Stimulated activated CD8-positive, alpha-beta memory T cell treated with anti-CD3 and anti-CD28 coated beads, Interleukin-12 subunit alpha, Interleukin-12 subunit beta, amount 100 ng/mL, for 1 hour (primary cell): ENCODE data around the gene CDH4.

Experiments
- DNase-seq: peaks from one replicate; pipeline ENCODE4 v3.0.0-alpha.2; 2020; ENCODE audit warnings: low read depth

The CDH4 gene

DNA sequence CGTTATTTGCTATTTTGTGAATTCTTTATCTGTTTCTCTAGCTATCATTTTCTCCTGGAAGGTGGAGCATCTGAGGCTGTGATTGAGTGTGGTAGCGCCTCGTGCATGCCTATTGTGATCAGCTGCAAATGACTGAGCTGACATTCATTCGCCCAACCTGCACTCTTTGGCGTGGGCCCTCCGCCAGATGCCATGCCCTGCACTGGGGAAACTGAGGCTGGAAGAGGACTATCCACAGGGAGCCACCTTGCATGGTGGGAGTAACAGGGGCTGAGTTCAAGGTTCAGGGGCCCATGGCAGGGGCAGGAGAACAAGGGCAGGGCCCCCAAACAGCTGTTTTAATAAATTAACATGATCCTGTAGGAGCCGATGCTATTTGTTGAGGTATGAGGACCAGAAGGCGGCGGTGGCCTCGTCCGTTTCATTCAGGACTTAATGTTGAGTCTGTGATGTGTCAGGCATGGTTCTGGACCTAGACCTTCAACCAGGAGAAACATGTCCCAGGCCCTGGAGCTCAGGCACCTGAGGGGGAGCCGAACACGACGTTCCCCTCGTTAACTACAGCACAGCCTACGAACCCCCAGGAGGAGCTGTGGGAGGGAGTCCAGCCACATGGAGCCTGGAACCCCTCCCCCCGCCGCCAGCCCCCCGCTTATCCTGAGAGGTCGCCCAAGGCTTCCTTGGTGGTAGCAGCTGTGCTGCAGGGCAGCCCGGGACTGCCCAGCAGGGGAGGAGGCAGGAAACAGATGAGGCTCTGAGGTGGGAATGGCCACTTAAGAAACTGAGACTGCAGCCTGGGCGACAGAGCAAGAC is 242.9 kb downstream of the CDH4 start:
- no peak for DNase-seq

DNA sequence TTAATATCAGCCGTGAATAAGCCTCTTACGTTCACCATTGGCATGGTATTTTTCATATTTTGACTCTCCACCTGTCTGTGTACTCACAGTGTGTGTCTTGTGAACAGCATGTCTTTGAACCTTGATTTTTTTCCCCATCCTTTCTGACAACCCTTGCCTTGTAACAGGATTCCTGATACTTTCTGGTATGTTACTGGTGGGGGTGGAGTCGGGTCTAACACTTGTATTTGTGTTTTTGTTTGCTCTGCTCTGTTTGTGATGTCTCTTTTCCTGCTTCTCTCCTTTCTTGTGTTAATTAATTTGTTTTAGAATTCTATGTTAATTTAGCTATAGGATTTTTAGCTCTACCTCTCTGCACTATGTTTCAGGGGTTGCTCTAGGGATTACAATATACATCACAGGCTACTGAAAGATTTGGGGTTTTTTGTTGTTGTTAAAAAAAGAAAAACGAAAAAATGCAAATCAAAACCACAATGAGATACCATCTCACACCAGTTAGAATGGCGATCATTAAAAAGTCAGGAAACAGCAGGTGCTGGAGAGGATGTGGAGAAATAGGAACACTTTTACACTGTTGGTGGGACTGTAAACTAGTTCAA is 245.1 kb downstream of the CDH4 start:
- no peak for DNase-seq

- no peak for DNase-seq
These were observed 247.9 kb downstream of the CDH4 start for GRCh38 chr20:61499859-61500554.

- no peak for DNase-seq
These were observed 248.8 kb downstream of the CDH4 start for GRCh38 chr20:61500791-61501321.

DNA sequence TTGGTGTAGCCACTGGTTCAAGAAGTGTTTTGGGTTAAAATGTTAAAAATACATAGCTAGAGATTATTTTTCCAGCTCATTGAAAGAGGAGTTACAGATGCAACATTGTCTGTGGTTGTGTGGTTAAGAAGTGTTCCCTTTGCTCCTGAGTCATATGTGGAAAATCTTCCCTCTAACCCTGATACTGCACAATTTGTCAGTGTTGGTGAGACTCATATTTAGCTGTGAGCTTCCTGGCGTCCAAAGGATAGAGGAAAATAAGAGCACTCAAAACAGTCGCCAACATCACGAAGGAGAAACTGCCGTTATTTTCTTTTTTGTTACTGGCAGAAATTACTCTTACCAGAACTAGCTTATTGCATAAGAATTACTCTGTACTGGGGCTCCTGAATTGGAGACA is 250.4 kb downstream of the CDH4 start:
- no peak for DNase-seq

- DNase-seq: no peak
These were observed 251.0 kb downstream of the CDH4 start for GRCh38 chr20:61503106-61503505.

DNA sequence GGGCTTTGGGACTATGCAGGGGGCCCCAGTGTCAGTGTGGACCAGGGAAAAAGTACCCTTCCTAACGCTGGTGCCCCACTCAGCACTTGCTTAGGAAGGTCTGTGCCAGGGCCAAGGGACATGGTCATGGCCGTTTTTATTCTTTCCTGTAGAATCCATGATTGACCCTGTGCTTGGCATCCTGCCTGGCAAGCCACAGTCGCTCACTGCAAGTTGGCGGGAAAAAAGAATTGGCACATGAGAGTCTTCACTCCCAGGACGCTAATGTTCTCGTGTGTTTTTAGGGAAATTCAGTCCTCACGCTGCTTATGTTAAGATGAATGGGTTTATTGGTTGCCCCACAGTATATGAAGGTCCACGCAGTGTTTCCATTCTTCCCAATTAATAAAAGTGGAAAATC is 253.4 kb downstream of the CDH4 start:
- DNase-seq: no peak

DNA sequence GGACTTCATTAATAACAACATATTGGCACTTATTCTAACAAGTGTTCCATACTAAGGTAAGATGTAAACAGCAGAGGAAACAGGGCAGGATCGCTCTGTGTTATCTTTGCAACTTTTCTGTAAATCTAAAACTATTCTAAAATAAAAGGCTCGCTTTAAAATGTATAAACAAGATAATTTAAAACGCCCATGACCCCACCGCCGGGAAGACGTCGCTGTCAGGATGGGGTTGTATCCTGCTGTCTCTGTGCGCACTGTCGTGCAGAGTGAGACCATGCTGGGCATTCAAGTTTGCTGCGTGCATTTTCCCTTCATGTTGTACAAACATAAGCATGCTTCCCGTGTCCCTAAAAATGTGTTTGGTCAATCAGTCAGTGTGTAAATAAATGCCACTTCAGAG is 255.7 kb downstream of the CDH4 start:
- no peak for DNase-seq

DNA sequence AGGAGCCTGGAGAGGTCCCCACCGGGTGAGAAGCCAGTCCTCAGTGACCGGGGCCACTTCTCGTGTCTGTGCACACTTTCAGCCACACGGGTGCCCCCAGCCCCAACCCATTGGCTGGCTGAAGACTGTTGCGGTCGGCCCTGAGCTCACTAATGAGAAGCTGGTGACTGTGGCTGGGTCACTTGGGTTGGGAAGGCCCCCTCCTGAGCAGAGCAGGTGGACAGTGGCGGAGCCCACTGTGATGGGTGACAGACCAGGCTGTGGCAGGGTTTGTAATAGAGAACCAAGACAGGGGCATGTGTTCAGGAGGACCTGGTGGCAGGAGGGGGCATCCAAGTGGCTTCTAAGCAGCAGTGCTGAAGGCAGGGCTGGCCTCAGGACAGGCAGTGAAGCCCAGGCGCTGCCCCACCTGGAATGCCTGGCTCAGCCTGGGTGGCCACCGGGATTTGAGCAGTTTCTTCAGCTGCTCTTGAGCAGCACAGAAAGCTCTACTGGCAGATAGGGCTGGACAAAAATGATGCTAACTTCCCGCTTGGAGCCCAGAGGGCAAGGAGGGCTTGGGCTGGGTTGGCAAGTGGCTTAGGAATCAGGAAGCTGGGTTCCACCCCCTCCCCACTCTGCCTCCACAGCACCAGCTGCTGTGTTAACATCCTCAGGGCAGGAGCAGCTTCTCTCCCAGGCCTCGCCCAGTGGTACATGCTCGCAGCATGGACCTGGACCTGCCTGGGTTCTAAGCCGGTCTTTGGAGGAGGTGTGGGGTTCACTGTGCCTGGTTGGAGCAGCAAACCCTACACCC is 256.4 kb downstream of the CDH4 start:
- DNase-seq: no peak

- DNase-seq: no peak
These were observed 258.8 kb downstream of the CDH4 start for GRCh38 chr20:61510778-61511330.

- DNase-seq: no peak
These were observed 260.4 kb downstream of the CDH4 start for GRCh38 chr20:61512475-61512874.

GRCh38 chr20:61513124-61514017 is 261.3 kb downstream of the CDH4 start:
- DNase-seq: no peak

- DNase-seq: no peak
These were observed 261.9 kb downstream of the CDH4 start for GRCh38 chr20:61514018-61514365.

DNA sequence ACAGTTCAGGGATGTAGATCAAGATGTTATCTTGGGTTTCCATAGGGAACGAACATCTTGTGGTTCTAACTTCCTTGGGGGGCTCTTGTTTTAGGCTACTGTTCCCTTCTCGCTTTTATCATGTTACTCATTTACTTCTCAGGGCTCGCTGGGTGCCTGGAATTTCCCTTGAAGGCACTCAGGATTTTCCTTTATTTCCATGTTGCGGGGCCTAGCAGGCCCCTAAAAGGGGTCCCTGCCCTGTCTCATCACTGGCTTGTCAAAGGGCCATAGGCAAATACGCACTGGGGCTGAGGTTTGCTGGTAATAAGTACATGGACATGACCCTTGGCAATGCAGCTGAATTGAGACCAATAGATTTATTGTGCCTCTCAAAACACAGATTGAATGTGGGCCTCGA is 262.3 kb downstream of the CDH4 start:
- DNase-seq: no peak

DNA sequence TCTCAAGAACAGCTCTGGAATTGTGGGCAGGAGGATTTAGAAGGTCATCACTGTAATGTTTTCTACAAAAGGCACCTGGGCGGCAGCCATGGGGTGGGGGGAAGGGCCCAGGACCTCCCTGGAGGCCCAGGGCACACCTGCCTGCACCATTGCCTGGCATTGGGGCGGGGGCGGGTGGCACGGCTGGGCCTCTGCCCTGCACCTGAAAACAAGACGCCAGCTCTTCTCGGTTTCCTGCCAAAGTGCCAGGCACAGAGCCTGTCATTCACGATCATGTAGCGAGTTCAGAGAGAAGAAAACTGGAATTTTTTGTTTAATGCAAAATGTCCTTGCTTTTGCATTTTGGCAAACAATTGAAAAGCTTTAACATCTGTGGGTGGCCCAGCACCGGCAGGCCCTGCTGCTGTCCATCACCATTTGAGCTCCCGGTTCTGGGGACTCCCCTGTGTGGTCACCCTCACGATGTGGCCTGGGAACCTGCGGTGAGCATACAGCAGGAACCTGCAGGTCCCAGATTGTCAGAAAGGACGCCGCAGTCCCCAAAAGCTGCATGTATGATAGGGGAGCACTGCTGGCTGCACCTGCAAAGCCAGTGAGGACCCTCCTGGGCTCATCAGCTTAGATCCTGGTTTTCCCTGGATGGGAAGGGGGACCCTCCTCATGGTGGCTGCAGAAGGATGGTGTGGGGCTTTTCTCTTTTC is 262.9 kb downstream of the CDH4 start:
- no peak for DNase-seq

DNA sequence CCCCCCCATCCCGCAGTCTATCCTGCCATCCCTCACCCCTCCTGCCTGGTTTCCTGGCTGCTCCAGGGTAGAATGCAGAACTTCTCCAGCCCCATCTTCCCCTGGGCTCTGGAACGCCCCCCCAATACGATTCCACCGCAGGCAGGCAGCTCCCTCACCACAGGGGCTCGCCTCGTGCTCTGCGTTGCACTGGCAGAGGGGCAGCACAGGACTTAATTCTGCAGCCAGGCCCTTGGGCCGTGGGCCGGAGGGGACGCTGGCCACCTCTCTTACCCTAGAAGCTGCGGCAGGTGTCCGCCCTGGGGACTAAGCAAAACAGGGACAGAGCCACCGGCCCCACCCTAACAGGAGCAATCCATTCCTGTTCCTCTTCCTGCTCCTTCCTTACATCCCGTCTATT is 263.9 kb downstream of the CDH4 start:
- no peak for DNase-seq

GRCh38 chr20:61516346-61517208 is 264.5 kb downstream of the CDH4 start:
- no peak for DNase-seq

- DNase-seq: no peak
These were observed 265.4 kb downstream of the CDH4 start for GRCh38 chr20:61517419-61517818.

DNA sequence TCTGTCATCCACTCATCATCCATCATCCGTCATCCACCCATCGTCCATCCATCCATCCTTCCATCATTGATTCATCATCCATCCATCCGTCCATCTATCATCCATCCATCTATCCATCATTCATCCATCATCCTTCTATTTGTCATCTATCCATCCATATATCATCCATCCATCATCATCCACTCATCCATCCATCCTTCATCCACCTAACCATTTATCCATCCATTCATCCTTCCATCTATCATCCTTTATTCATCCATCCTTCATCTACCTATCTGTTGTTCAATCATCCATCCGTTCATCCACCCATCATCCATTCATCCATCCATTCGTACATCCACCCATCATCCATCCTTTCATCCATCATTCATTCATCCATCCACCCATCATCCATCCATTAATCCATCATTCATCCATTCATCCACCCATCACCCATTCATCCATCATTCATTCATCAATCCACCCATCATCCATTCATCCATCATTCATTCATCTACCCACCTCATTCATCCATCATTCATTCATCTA is 266.4 kb downstream of the CDH4 start:
- DNase-seq: no peak
